Stimulated activated CD4-positive, alpha-beta T cell treated with anti-CD3 and anti-CD28 coated beads, Interleukin-2, amount 100 ng/mL, for 24 hours (primary cell): ENCODE measurements around the gene KBTBD12.

ENCODE experiments used
- DNase-seq, 2 donors: peaks; one replicate each; pipeline ENCODE4 v3.0.0-alpha.2; 2020

The KBTBD12 gene

DNA sequence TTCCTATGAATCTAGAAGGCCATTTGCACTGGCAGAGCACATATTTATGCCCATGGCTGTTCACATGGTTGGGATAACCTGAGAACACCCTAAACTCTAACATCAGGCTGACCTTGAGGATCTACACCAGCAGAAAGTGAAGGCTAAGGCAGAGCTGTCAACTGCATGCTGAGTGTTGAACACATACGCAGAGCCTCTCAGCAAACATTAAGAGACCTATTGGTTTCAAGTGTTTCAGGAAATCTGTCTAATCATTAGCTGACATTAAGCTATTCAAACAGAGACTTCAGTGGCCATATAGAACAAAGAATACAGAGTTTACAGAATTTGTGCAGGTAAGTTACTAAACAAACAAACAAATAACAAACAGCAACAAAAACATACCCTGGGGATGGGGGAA is 121.1 kb downstream of the KBTBD12 start:
- no peak for DNase-seq
